ENCODE data around the gene PDCL2. TPM values are rescaled to one million over a fixed set of nuclear protein-coding genes. Genes with fewer than 3 reads are reported as not detected.

The PDCL2 gene
- total and polyA plus RNA-seq, 2 of the 8 experiments (the other 6 are each of a cell fraction or from before 2014, with no cell fraction given): not detected

GRCh38 chr4:55547466-55547770 lies 44.6 kb downstream of the PDCL2 start:
- peaks cover 0 to 31% of the 10 kb centered on the region in 2 experiments; a peak in 3 of 4 replicates for H3K79me2 ChIP-seq (ENCODE audit: control insufficient read depth in 1 of 2, insufficient read depth in 2 of 2, low read length in 2 of 2)
- H4K8ac ChIP-seq (ENCODE audit: extremely low read depth, insufficient read depth, low read length): peak overlapping the region; percentile 66; the same call in 1 of the 2 replicates
- H3K36me3 ChIP-seq (ENCODE audit: control insufficient read depth in 2 of 4, insufficient read depth in 4 of 4, low read length in 3 of 4): no peaks in the 10 kb centered on the region
- ChIA-PET POLR2A (ENCODE audit: partially characterized antibody) (interaction anchor here (1.0 to 1.5 kb wide), 3 partner anchors 22 to 138 kb away, joined by 3 read pairs; no protein-coding TSS in a partner anchor), CTCF (ENCODE audit: partially characterized antibody) (no interaction called here)
- H4K20me1 ChIP-seq (replicated peaks in 1 of 2; ENCODE audit: control insufficient read depth in 1 of 2, insufficient read depth in 2 of 2, low read length in 2 of 2): peaks cover 0 to 2% of the 10 kb centered on the region in 2 experiments
- peaks cover 5% of the 10 kb centered on the region; the same call in 1 of the 2 replicates for H3K23me2 ChIP-seq (ENCODE audit: low read depth, low read length)
- DNase-seq (ENCODE audit: low read depth in 1 of 2, low spot score in 2 of 2) (no peak), FAIRE-seq (peak; percentile 48)
- no peaks in the 10 kb centered on the region for H3K79me1 ChIP-seq (ENCODE audit: low read depth, low read length)
- peak overlapping the region; percentile 63 to 92 (median 78) for H3K4me3 ChIP-seq (ENCODE audit: extremely low read depth in 1 of 4, insufficient read depth in 2 of 4, low read depth in 3 of 4, low read length in 4 of 4)
- H3K14ac ChIP-seq (ENCODE audit: insufficient read length): no peak overlapping the region
- no peak overlapping the region for H2AK5ac ChIP-seq (ENCODE audit: low read depth, low read length)
- H2BK5ac ChIP-seq (ENCODE audit: low read depth, low read length): peak overlapping the region; percentile 66; the same call in 1 of the 2 replicates
- peak overlapping the region; percentile 50 for H3K56ac ChIP-seq (replicated peaks; ENCODE audit: insufficient read length, low read depth, low read length)
- H3K4me1 ChIP-seq (replicated peaks in 1 of 4; ENCODE audit: control insufficient read depth in 3 of 4, insufficient read depth in 4 of 4, low read length in 3 of 4): peaks cover 6 to 10% (median 8%) of the 10 kb centered on the region in 4 experiments; a peak in 5 of 7 replicates
- H3K18ac ChIP-seq (ENCODE audit: extremely low read depth, low read length): peak overlapping the region; percentile 96; the same call in 1 of the 2 replicates
- peak overlapping the region; percentile 64 to 83 for H3K4me2 ChIP-seq (ENCODE audit: insufficient read depth in 1 of 2, low read depth in 2 of 2, low read length in 2 of 2)
- no peak overlapping the region for H4K91ac ChIP-seq (replicated peaks; ENCODE audit: insufficient read length, low read length)
- no peak overlapping the region for H3K4ac ChIP-seq (replicated peaks; ENCODE audit: insufficient read length, low read depth, low read length)
- H3K9ac ChIP-seq (replicated peaks in 1 of 4; ENCODE audit: extremely low read depth in 1 of 4, low read depth in 3 of 4, low read length in 3 of 4): peak overlapping the region; percentile 35 to 58 (median 46); a peak in 5 of 7 replicates
- no peak overlapping the region for H2BK20ac ChIP-seq (ENCODE audit: low read length)
- H4K5ac ChIP-seq (ENCODE audit: insufficient read length, low read depth, low read length): peak overlapping the region; percentile 92
- H2AFZ ChIP-seq (ENCODE audit: low read length): peak overlapping the region; percentile 43
- no peaks in the 10 kb centered on the region for H3K27me3 ChIP-seq (replicated peaks in 1 of 4; ENCODE audit: control insufficient read depth in 3 of 4, extremely low read depth in 1 of 4, insufficient read depth in 3 of 4, low read length in 3 of 4)
- H2BK120ac ChIP-seq (replicated peaks; ENCODE audit: low read depth, low read length): no peak overlapping the region
- H3K23ac ChIP-seq (ENCODE audit: insufficient read length): no peak overlapping the region
- no peaks in the 10 kb centered on the region for H3K9me3 ChIP-seq (ENCODE audit: insufficient read depth in 2 of 2, low read depth in 1 of 2, low read length in 1 of 2)
- H3K27ac ChIP-seq (ENCODE audit: low read depth, low read length): peak overlapping the region; percentile 57
- H2BK12ac ChIP-seq (ENCODE audit: low read depth, low read length): 0 out of 2 replicates have a peak overlapping the region, but pooled peaks have one; percentile 46
- 6% methylated on average over 10 of the region's 10 CpGs; no CpG with 5 or more reads in 1 of the 2 experiments for WGBS, 2 experiments (ENCODE audit: extremely low coverage in 1 of 2, insufficient coverage in 1 of 2, insufficient read length in 1 of 2, insufficient replicate concordance in 2 of 2, low coverage in 1 of 2, low lambda C conversion rate in 2 of 2, missing lambda C conversion rate in 1 of 2)
- no peak overlapping the region for H2BK15ac ChIP-seq (ENCODE audit: low read length)
- TF ChIP-seq CBX8 (IDR thresholded peaks at IDR 0.05; ENCODE audit: borderline replicate concordance, low read depth, low read length) (no peak), RAD21 (IDR thresholded peaks at IDR 0.05 in 1 of 2, conservative IDR thresholded peaks at IDR 0.05 in 1 of 2; ENCODE audit: low read depth in 2 of 2, low read length in 2 of 2) (no peak), ATF2 (IDR thresholded peaks at IDR 0.05; ENCODE audit: low read length) (no peak), ASH2L (IDR thresholded peaks at IDR 0.05; ENCODE audit: low read length) (no peak), HDAC2 (IDR thresholded peaks at IDR 0.05; ENCODE audit: borderline replicate concordance in 1 of 2, low read depth in 2 of 2, low read length in 2 of 2) (no peak), YY1 (IDR thresholded peaks at IDR 0.05; ENCODE audit: low read depth, low read length) (no peak), SP1 (IDR thresholded peaks at IDR 0.05; ENCODE audit: low read depth, low read length) (no peak), ZNF274 (IDR thresholded peaks at IDR 0.05; ENCODE audit: borderline replicate concordance, extremely low read depth, low read length) (no peak), EGR1 (IDR thresholded peaks at IDR 0.05; ENCODE audit: borderline replicate concordance, low read depth, low read length) (no peak), CREB1 (IDR thresholded peaks at IDR 0.05) (no peak), JUN (IDR thresholded peaks at IDR 0.05; ENCODE audit: low read depth, low read length) (no peak), GABPA (IDR thresholded peaks at IDR 0.05; ENCODE audit: borderline replicate concordance, insufficient read depth, low read length) (no peak)

All from H1 (cell line).